ENCODE results near the gene DCX. TPM values are rescaled to one million over a fixed set of nuclear protein-coding genes. Genes with fewer than 3 reads are reported as not detected.

The DCX gene
- total and polyA plus RNA-seq, 2 donors (not counting 1 experiment from before 2014, with no cell fraction given) = not detected

DNA sequence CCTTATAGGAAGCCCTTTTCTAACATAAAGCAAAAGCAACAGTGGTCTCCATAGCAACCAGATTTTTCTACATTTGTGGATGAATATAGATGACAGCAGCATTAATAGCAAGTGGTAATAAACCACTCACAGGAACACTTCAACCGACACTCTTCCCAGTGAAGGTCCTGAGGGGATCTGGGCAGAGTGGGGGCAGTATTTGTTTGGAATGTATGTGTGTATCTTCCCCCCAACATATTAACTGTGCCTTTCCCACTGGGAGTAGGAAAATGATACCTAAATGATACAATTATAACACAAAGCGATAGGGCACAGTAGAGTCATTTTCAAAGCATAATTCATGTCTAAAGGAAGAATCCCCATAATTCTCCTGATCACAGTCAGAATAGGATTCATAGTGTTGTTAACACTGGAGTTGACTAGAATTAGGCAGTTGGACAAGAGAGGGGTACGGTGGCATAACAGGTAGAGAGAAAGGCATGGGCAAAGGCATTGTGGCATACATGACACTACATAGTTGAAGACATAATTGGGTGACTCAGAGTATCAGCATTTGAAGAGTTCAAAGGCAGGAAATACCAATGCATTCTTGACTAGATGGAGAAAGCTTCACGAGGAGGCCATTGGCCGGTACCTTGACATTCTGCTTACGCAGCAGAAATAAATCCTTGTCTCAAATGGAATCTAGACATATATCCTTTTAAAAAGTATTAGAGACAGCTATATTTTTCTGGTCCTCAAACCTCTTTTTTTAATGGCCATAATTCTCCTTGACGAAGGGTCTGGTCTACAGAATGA, 156.9 kb downstream of the DCX start:
- no CpG with 5 or more reads among the region's 7 CpGs for WGBS (ENCODE audit: insufficient coverage)
- Histone ChIP-seq H3K4me3 (ENCODE audit: control extremely low read depth in 1 of 5, extremely low read depth in 1 of 5, insufficient read depth in 1 of 5, low read depth in 2 of 5, low read length in 4 of 5) (no peak overlapping the region), H3K4me1 (ENCODE audit: control insufficient read depth in 2 of 2, insufficient read depth in 2 of 2, low read length in 2 of 2) (no peaks in the 10 kb centered on the region), H3K9ac (ENCODE audit: low read length) (no peak overlapping the region), H3K4me2 (replicated peaks; ENCODE audit: low read depth, low read length, poor library complexity, severe bottlenecking) (no peak overlapping the region), H3K36me3 (replicated peaks in 1 of 2; ENCODE audit: control extremely low read depth in 1 of 2, control insufficient read depth in 1 of 2, extremely low read depth in 1 of 2, insufficient read depth in 2 of 2, low read length in 1 of 2) (no peaks in the 10 kb centered on the region), H4K20me1 (ENCODE audit: control insufficient read depth, insufficient read depth, low read length, poor library complexity, severe bottlenecking) (no peaks in the 10 kb centered on the region), H3K27me3 (replicated peaks in 1 of 4; ENCODE audit: control extremely low read depth in 1 of 4, control insufficient read depth in 3 of 4, insufficient read depth in 4 of 4, low read length in 3 of 4) (no peaks in the 10 kb centered on the region), H3K9me3 (ENCODE audit: control extremely low read depth in 1 of 3, control insufficient read depth in 2 of 3, insufficient read depth in 1 of 3, low read length in 2 of 3) (no peaks in the 10 kb centered on the region), H3K27ac (ENCODE audit: low read length in 2 of 2) (no peak overlapping the region), H3K79me2 (ENCODE audit: control insufficient read depth, insufficient read depth, low read length) (no peaks in the 10 kb centered on the region), H2AFZ (ENCODE audit: insufficient read depth, low read depth, low read length, poor library complexity, severe bottlenecking) (no peak overlapping the region)
- H3K4me3 Mint-ChIP-seq = no peak overlapping the region
- no peak for ATAC-seq (ENCODE audit: low read depth)
- TF ChIP-seq CTCF (IDR thresholded peaks at IDR 0.05) = no peak
- TF ChIP-seq EZH2 (IDR thresholded peaks at IDR 0.05; ENCODE audit: borderline replicate concordance, insufficient read depth, low read depth, low read length, poor library complexity, severe bottlenecking) = no peak
- no peaks in the 10 kb centered on the region for H3K27me3 Mint-ChIP-seq
- CTCF ChIA-PET = no interaction called here
- no peaks in the 10 kb centered on the region for H3K4me1 Mint-ChIP-seq
- intact Hi-C loops (cut with micrococcal nuclease) = no loop called here
- POLR2A ChIA-PET = no interaction called here
- H3K27ac Mint-ChIP-seq = no peak overlapping the region
- H3K9me3 Mint-ChIP-seq (ENCODE audit: insufficient read depth) = no peaks in the 10 kb centered on the region
- no peak for DNase-seq

GRCh38 chrX:111244235-111244750, 167.7 kb downstream of the DCX start:
- H3K79me2 ChIP-seq (ENCODE audit: control insufficient read depth, insufficient read depth, low read length) = no peaks in the 10 kb centered on the region
- no peak overlapping the region for H3K4me2 ChIP-seq (replicated peaks; ENCODE audit: low read depth, low read length, poor library complexity, severe bottlenecking)
- H3K9ac ChIP-seq (ENCODE audit: low read length) = no peak overlapping the region
- no peaks in the 10 kb centered on the region for H4K20me1 ChIP-seq (ENCODE audit: control insufficient read depth, insufficient read depth, low read length, poor library complexity, severe bottlenecking)
- no peak for ATAC-seq (ENCODE audit: low read depth)
- POLR2A ChIA-PET = no interaction called here
- H2AFZ ChIP-seq (ENCODE audit: insufficient read depth, low read depth, low read length, poor library complexity, severe bottlenecking) = no peak overlapping the region
- intact Hi-C loops (cut with micrococcal nuclease) = loop anchor here (5.0 kb wide), 1 partner anchor 252 kb away; no protein-coding TSS in a partner anchor
- H3K27me3 Mint-ChIP-seq = peaks cover 7% of the 10 kb centered on the region
- H3K27ac Mint-ChIP-seq = no peak overlapping the region
- H3K36me3 ChIP-seq (replicated peaks in 1 of 2; ENCODE audit: control extremely low read depth in 1 of 2, control insufficient read depth in 1 of 2, extremely low read depth in 1 of 2, insufficient read depth in 2 of 2, low read length in 1 of 2) = no peaks in the 10 kb centered on the region
- H3K27me3 ChIP-seq (replicated peaks in 1 of 4; ENCODE audit: control extremely low read depth in 1 of 4, control insufficient read depth in 3 of 4, insufficient read depth in 4 of 4, low read length in 3 of 4) = no peaks in the 10 kb centered on the region
- no peaks in the 10 kb centered on the region for H3K4me1 ChIP-seq (ENCODE audit: control insufficient read depth in 2 of 2, insufficient read depth in 2 of 2, low read length in 2 of 2)
- H3K4me1 Mint-ChIP-seq = no peaks in the 10 kb centered on the region
- H3K27ac ChIP-seq (ENCODE audit: low read length in 2 of 2) = no peak overlapping the region
- no peaks in the 10 kb centered on the region for H3K9me3 Mint-ChIP-seq (ENCODE audit: insufficient read depth)
- no peak overlapping the region for H3K4me3 Mint-ChIP-seq
- DNase-seq = no peak
- no CpG with 5 or more reads among the region's 2 CpGs for WGBS (ENCODE audit: insufficient coverage)
- TF ChIP-seq EZH2 (IDR thresholded peaks at IDR 0.05; ENCODE audit: borderline replicate concordance, insufficient read depth, low read depth, low read length, poor library complexity, severe bottlenecking) = no peak
- TF ChIP-seq CTCF (IDR thresholded peaks at IDR 0.05) = no peak
- no peak overlapping the region for H3K4me3 ChIP-seq (ENCODE audit: control extremely low read depth in 1 of 5, extremely low read depth in 1 of 5, insufficient read depth in 1 of 5, low read depth in 2 of 5, low read length in 4 of 5)
- H3K9me3 ChIP-seq (ENCODE audit: control extremely low read depth in 1 of 3, control insufficient read depth in 2 of 3, insufficient read depth in 1 of 3, low read length in 2 of 3) = no peaks in the 10 kb centered on the region
- CTCF ChIA-PET = interaction anchor here (1.1 kb wide), 1 partner anchor 788 kb away, joined by 3 read pairs; no protein-coding TSS in a partner anchor

Data from B cell (primary cell).